ENCODE measurements around the gene FOS.

Gene FOS

DNA sequence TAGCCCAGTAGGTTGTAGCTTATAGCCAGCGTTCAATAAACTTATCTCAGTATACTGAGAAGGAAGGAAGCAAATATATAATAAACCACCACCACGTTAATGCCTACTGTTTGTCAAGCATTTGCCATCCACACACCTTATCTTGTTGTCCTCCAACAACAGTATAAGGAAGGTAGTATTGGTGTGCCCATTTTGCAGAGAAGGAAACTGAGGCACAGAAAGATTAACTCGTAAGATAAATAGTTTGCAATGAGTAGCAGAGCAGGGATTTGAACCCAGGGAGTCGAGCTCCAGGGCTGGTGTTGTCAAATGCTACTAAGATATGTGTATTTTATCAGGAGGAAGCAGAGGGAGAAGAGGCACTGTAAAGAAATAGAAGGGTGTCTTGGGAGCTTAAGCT lies 27.8 kb upstream of the FOS start:
- no peak for DNase-seq (ENCODE audit: low spot score)

DNA sequence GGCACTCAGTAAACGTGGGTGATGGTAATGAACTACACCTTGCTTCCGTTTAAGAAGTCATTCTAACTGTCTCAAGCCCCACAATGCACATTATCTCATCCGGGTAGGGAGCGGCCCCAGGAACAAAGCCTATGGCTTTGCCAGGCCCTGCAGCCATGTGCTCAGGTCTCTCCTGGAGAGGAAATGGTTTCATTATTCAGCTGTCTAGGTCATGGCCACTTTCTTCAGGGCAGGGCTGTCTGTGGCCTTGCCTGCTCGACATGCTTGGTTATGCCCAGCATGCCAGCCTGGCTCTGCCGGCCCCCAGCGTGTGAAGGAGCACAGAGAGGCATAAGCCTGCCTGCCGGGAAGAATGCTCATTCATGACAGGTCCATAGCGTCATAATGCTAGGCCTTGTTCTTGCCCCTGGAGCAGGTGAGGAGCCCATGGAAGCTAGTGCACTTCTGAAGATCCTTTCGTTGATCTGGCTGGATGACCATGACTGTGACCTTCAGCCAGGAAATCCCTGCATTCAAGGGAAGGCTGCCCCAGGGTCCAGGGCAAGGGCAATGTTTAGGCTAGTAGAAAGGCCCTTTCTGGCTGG lies 26.3 kb upstream of the FOS start:
- DNase-seq (ENCODE audit: low spot score): peak; percentile 35

DNA sequence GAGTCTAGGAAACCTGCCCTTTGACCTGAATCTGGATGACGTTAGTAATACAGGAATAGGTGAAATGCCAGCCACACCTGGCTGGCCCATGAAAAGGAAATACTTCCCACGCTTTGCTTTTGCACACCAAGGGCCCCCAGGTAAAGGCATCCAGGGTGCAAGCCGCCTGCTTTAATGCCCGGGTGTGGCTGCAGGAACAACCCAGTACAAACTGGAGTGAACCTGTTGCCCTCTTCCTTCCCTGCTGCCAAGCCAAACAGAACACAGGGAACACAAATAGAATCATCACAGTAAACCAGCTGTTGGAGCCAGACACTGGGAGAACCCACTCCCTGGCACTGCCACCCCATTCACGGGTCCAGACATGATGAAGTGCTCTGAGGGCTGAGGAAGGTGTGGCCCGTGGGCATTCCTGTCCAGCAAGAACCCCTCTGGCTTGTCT lies 24.2 kb upstream of the FOS start:
- peak; percentile 36 for DNase-seq (ENCODE audit: low spot score)

DNA sequence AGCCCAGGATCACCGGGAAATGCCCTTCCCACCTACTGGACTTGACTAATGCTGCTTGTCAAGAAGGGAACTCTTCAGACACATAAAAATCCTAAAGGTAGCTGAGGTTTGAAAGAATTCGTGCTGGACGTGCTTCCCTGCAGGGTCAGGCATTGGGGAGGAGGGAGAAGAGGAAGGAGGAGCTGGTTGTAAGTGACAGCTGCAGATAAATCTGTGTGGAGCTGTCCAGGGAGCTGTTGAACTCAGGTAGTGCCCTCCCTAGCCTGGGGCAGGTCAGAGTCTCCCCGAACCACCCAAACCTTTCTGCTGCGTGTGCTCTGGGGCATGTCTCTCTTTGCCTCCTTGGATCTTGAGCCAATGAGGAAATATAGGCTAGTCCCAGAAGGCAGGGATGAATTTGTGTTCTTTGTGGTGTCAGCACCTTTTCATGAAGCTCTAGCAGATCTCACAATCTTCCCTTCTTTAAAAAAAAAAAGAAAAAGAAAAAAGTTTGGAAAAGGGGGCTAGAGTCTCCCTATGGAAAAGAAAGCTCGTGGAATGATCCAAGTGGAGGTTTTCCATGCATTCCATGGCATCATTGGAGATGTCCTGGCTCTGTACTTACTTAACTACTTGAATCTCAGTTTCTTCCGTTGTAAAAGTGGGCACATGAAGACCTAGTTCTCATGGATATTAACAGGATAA lies 23.6 kb upstream of the FOS start:
- peak; percentile 66 for DNase-seq (ENCODE audit: low spot score)

DNA sequence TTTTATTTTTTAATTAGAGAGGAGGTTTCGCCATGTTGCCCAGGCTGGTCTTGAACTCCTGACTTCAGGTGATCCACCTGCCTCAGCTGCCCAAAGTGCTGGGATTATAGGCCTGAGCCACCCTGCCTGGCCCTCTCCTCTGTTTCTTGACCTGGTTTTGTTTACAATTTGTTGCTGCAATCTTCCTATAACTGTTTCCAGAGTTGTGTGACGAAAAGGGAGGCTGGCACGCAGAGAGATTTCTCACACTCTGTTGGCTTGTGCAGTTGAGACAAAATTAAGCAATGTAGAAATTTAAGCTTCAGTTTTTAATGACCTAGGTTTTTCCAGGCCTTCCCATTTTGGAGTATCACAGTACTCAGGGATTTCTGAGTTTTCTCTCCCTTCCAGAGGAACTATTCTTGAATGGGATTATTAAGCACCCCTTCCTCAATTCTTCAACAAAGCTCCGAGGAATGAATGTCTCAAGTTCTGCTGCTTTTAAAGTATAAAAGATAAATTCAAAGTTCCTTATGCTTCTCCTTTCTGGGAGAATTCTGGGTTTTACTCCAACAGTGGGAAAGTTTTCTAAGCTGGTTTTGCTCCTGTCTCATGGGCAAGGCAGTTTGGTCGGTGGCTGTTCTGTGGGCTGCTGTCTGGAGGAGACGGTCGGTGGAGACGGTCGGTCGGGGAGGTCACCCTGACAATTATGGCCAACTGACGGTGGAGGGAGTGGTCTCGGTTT lies 20.4 kb upstream of the FOS start:
- DNase-seq (ENCODE audit: low spot score): no peak

DNA sequence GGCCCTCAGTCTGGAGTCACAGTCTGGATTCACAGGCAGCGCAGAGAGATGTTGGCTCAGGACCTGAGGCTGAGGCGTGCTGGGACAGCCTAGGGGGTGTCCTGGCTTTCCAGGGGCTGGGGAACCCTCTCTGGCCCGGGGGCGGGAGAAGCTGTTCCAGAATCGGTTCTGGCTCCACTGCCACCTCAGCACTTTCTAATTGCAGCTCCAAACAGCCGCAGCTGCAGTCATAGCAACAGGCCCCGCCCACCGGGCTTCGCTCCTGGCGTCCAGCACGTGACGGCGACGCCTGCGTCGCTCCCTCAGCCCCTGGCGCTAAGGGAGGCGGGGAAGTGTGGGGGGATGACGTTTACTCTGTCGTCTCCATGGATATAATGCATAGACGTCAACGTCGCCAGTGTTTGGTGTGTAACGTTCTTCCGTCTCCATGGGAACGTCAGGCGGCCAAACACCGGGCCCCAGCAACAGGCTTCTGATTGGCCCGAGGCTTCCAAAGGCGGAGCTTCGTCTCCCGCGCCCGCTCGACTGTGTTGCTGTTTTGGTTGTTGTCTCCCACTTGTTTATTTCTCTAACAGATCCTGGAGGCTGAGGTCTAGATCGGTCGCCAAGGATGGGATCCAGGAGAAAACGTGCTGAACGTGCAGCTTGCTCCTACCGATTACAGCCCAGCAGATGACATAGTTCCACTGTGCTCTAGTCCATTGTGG lies 19.7 kb upstream of the FOS start:
- peak; percentile 99 for DNase-seq (ENCODE audit: low spot score)

DNA sequence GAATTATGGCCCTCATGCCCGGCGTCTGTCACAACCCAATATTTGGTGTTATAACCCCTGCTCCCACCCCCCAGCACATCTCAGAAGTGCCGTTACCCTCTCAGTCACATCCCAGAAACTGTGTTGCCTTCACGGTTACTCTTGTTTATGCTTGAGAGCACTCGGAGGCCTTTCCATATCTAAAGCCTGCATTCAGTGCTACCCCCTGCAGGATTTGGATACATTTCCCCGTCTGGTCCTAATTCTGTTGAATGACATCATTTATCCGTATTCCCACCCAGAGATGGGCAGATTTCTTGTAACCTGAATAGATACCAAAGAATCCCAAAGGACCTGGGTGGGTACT lies 19.1 kb upstream of the FOS start:
- DNase-seq (ENCODE audit: low spot score): no peak

DNA sequence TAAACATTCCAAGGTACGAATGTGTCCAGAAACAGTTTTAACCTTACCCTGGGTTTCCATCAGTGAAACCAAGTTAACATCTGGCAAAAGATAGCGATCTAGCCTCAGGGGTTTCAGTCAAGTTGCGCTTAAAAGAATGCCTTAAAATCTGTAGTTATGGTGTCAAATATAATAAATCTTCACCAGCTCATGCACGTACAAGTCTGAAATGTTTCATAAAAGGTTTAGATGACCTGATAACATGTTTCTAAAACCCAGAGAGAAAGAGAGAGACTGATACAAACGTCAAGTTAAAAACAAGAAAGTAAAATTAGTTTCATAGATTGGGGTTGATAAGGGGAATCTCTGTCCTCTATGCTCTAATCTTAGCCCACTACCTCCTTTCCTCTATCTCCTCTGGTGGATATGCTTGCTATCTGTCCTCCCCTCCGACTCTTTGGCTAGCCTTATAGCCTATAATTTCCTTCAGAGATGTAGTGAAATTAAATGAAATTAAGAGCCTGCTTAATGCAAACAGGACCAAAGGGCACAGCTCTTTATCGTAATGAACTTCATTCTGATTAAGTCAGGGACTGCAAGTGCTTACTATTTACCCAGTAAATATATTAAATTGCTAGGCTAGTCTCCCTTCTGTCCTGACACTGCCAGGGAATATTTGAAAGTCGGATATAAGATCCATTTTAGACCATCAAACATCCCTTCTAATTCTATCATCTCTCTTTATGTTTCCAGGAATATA lies 18.4 kb upstream of the FOS start:
- DNase-seq (ENCODE audit: low spot score): no peak

DNA sequence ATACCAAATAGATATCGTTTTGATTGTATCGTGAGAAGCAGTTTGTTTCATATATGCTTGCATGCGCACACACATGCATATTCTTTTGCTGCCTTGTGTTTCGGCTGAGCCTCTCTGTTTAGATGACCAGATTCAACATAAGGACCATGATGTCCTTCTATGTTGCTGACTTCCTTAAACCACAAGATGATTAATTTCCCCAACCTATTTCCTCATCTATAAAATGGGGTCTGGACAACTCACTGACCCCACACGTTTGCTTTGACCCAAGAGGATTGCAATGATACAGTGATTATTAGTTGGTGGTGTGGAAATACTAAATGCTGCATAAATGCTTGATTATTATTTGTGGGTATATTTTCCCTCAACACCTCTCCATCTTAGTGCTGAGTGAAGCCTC lies 16.8 kb upstream of the FOS start:
- no peak for DNase-seq (ENCODE audit: low spot score)

DNA sequence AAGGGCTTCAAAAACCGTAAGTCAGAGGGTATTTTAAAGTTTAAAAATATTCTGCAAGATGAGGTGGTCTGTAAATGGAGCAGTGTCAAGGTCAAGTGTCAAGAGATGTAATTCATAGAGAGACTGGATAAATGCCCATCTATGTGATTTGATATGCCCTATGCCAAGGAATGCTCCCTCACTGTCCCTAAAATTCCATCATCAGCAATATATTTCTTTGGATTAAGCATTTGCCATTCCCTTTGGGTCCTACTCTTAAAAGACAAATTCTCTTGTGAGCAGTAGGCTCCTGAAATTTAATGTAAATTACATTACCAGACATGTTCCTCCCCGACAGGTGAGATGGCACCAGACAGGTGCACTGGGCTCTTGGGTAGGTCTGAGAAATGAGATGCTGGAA lies 16.0 kb upstream of the FOS start:
- DNase-seq (ENCODE audit: low spot score): no peak

DNA sequence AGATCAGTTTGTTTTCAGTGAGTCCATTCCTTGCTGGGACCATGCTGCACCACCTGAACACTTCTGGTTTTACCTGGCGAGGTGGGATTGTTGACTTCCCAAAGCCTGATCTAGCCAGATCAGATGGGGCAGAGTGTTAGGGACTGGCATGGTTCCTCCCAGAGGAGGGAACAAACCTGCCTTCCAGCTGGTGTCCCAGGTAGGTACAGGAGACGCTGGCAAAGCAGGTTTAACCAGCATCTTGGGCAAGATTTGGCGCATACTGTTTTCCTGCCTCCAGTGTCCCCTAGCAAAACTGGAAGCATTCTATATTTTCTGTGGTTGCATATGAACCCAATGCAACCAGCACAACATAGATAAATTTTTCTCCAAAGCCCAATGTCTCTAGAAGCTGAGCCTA lies 14.6 kb upstream of the FOS start:
- no peak for DNase-seq (ENCODE audit: low spot score)

DNA sequence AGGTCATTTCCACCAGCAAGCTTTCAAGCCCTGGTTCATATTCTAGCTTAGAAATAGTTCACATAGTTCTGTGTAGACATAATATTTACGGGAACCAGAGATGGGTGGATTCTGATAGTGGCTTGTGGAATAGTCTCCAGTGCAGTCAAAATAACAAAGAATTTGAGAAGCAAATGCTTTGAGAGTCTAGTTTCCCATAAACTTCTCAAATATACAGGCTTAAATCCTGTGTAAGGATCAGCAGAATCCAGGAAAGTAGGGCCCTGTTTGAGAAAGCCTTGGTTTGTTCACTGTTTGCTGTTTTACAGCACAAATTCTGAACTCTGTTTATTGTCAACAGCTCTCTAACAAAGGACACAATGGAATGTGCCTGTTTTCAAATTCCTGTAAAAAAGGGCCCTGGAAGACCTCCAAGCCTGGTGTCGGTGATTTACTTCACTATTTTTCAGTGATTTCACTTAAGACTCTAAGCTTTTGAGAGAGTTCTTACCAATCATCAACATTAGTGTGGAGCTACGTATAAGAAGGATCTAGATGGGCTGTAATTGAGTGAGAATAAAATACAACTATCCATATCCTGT lies 11.4 kb upstream of the FOS start:
- no peak for DNase-seq (ENCODE audit: low spot score)

DNA sequence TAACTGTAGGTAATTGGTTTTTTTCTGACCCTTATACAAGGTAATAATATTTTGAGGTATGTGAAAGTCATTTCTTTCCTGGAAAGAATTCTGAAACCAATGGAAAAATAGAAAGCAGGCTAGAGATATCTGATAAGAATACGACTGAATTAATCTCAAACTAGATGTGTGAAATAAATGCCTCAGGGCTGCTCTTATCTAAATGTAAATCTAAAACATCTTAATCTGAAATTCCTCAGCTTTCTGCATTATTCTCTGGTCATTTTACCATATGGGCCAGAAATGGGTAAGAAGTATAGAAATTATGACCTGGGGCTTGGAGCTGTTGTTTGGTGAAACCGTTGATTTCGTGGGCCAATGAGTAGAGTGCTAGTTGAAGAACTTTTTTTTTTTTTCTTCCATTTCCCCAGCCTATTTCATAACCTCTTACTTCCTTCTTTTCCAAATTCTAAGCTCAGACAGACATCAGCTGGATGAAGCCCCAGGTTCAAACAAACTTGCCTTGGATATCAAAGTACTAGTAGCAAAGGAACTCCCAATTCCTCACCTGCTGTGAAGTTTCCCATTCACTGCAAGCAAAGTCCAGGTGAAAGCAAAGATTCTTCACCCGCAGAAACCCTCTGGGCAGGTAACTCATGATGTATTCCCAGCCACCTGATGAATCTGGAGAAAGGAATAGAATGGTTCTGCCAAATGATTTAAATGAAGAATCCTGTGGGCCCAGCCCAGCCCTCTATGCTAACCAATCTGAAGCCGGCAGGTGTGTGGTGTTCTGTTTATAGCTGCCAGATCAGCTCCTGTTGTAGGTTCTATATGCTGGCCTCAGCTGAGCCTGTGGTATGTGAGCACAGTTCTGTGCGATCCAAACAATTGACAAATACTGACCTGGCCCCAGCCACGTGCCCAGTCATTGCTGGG lies 9.7 kb upstream of the FOS start:
- DNase-seq (ENCODE audit: low spot score): no peak

DNA sequence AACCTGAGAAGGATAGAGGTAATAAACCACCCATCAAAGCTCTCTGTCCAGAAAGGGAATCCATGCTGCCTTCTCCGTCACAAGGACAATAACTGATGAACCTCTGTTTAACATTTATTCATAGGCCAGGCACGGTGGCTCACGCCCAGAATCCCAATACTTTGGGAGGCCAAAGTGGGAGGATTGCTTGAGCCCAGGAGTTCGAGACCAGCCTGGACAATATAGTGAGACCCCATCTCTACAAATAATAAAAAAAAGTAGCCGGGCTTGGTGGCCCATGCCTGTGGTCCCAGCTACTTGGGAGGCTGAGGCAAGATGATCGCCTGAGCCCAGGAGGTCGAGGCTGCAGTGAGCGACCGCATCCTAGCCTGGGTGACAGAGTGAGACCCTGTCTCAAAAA lies 7.1 kb upstream of the FOS start:
- DNase-seq (ENCODE audit: low spot score): no peak

DNA sequence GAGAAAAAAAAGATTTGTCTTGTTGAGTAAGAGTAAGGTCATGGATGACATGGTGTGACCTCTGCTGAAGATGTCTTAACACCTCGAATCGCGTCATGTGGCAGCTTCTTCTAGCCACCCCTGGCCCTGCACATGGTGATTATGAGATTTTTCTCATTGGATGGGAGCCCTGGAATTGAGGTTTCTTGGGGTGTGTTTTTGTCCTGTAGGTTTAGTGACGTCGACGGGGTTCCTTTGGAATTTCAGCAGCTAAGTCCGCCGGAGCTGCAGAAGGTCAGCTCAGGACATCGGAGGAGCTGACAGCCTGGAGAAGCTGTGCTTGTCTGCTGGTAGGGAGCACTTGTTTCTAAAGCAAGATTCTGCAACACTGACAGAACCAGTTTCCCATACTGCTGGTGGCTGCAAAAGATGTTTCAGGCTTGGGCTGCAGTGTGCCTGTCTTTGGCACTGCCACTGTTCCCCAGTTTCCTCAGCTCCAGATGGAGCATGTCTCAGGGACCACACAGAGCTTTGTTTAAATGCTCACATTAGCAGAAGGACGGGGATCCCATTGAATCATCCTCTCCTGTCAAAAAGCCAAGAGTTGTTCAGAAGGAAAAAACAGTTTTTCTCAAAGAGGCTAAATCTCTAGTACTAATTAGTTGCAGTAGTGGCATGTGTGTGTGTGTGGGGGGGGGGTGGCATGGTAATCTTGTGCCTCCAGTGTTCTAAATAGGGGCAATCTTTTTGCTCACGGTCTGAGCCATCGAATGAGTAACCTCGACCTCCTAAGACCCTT lies 5.2 kb upstream of the FOS start:
- no peak for DNase-seq (ENCODE audit: low spot score)

DNA sequence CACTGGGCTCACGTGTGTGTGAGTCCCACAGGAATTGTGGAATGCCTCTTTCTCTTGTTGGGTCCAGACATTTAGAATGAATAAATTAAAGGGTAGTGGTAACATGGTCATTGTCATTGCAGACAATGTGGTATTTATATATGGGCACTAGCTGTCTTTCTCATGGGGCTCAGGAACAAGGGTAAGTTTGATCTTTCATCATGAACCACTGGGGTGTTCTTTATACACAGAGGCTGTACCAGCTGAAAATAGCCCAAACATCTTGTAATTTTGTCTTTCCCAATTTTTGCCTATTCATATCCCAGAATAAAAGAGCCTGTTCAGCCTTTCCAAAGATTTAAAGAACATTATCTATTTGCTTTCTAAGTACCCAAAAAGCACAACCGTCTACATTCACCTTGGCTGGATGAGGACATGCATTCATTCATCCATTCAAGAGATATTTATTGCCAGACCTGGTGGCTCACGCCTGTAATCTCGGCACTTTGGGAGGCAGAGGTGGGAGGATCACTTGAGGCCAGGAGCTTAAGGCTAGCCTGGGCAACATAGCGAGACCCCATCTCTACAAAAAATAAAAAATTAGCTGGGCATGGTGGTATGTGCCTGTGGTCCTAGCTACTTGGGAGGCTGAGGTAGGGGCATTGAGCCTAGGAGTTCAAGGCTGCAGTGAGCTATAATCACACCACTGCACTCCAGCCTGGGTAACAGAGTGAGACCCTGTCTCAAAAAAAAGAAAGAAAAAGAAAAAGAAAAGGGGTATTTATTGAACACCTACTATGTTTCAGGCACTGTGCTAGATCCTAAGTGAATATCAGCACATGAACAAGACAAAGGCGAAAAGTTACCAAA lies 4.4 kb upstream of the FOS start:
- DNase-seq (ENCODE audit: low spot score): no peak

DNA sequence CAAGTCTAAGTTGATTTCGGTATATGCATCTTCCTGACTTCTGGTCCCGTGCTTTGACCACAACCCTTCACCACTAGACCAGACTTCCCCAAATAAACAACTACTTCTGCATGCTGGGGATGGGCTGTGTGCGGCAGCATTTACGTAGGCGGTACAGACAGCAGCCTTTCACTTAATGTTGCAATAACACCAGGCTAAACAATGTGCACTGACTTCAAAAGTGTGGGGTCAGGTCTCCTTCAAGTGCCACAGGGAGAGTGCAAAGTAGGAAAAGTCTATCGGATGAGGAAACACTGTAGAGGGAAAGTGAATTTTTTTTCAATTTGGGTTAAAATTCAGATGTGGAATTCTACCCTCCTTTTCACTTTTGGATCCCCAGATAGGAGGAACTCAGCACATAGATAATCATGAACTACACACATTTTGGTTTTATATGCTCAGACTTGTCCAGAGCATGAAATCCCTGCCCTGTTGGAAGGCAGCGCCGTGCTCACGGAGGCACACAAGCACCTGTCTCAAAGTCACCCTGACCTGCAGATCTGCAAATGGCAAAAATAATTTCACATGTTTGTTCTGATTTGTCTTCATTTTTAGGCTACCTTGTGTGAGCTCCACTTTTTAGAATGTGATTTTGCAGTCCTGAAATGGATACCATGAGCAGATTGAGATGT lies 3.6 kb upstream of the FOS start:
- DNase-seq (ENCODE audit: low spot score): no peak

DNA sequence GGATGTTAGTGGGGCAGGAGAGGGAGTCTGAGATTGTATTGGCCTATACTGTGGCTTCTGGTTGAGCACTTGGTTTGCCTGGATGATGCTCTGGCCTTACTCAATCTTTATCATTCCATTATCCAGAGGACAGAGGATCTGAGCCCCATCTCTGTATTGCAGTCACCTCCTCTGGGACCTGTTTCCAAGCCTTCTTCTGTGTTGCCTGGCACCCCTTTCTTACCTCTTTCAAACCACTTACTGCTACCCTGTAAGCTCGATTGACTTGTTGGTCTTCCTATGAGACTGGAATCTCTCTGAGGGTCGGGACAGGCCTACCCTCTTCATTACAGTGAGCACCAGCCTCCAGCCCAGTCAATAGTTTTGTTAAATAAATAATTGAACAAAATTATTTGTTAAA lies 3.0 kb upstream of the FOS start:
- DNase-seq (ENCODE audit: low spot score): no peak

All from kidney tubule cell (primary cell).